NCI-H1694 treated with DMSO at 0.1 percent for 48 hours (cell line): ENCODE data around the gene MFSD11.
"Not testable (repeated sequence)": the region's sequence is repeated elsewhere in the genome, so short reads cannot be mapped to it uniquely, and the experiment has no call there.

Experiments used
- DNase-seq: peaks from one replicate; lab custom pipeline; 2025; lab: John Stamatoyannopoulos, UW

The MFSD11 gene

DNA sequence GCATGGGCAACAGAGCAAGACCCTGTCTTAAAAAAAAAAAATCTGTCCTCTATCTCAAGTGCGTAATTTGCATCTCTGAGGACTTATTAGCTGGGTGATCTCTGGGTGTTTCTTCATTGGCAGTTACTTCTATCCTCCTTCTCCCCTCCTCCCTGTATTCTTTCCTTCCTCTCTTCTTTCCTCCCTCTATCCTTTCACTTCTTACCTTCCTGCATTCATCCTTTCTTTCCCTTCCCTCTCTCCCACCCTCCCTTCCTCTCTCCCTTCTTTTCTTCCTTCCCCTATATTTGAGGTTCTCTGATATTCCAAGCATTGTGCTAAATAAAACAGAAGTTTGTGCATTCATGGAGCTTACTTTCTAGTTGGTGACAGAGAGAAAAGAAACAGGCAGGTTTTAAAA is 10.7 kb downstream of the MFSD11 start:
- DNase-seq = no peak

DNA sequence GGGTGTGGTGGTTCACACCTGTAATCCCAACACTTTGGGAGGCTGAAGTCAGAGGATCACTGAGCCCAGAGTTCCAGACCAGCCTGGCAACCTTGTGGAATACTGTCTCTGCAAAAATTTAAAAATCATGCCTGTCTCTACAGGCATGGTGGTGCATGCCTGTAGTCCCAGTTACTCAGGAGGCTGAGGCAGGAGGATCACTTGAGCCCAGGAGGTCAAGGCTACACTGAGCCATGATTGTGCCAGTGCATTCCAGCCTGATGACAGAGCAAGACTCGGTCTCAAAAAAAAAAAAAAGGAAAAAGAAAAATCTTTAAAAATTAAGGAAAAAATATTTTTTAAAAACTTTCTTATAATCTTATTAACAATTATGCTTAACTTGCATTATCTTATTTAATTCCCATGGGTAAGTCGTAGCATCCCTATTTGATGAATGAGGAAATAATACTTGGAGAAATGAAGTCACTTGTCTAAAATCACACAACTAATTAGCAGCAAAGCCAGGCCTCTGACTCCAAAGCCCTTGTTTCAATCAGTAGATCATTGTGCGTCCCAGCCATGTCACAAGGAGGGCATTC is 13.6 kb downstream of the MFSD11 start:
- no peak for DNase-seq

DNA sequence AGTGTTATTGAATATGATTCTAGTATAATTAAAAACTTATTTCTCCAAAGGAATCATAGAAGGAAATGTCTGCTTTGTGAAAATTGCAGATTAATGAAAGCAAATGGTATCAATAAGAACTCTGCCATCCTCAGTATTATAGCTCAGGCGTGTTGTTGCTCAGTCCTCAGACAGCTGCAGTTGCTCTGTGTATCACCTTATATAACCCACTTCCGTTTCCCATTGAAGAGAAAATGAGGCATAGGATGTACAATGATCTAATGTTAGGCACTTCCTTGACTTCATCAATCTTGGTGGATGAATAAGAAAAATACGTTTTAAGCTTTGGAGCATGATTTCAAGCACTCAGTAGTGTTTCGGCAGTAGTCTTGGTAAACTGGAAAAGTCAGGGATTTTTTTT is 14.1 kb downstream of the MFSD11 start:
- no peak for DNase-seq

DNA sequence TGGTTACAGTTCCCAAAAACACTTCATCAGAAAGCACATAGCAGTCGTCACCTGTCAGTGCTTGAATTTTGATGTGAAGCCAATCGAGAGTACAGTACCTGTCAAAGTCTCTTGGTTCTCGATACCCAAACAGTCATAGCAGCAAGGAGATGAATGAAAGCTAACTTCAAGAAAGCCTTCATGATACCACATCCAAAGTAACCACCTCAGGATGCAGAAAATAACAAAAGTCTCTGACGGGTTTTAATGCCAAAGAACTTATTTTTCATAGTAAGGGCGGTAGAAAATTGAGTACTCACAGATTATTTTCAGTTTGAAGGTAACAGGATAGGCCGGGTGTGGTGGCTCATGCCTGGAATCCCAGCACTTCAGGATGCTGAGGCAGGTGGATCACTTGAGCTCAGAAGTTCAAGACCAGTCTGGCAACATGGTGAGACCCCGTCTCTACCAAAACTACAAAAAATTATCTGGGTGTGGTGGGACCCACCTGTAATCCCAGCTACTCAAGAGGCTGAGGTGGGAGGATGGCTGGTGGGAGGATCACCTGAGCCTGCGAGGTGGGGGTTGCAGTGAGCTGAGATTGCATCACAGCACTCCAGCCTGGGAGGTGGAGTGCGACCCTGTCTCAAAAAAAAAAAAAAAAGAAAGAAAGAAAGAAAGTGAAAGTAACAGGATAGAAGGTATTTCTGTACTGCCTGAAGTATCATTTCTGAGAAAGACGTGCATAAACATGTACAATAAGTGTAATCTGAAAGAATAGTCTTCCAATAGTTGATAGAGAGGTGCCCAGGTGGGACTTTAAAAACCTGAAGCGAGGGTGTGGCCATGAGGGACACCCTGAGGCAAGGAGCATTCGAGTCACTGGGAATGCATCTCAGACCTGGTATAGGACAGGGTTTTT is 15.4 kb downstream of the MFSD11 start:
- no peak for DNase-seq

DNA sequence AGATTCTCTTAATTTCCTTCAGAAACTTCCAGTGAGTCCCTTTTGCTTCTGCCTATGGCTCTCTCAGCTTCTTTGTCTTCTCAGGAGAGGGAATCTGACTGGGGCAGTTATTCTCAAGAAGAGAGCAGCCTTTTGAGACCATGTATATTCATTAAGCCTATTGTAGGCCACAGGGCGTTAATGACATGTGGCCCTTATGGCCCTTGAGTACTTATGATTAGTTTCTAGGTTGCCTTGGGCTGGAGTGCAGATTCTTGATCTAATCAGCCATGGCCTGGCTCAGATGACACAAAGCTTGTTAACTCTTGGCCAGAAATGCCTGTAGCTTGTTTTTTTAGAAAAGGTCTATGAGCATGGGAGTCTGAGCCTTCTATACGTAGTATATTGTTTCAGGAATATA is 17.4 kb downstream of the MFSD11 start:
- DNase-seq = no peak

DNA sequence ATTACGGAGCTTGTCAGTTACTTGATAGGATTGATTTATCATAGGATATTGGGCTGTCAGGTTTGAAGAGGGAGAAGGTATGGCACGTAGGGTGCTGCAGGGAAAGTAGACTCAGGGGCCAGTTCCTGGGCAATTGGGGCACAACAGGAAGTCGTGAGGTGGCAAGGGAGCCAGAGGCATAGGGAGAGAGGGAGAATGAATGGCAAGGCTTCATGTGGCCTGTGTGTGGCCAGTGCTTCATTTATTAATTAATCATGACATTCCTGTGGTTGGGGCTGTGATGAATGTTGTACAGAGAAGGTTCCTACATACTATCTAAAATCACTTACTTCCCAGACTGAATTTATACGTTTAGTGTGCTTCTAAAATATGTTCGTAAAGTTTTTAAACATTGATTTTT is 19.3 kb downstream of the MFSD11 start:
- no peak for DNase-seq

DNA sequence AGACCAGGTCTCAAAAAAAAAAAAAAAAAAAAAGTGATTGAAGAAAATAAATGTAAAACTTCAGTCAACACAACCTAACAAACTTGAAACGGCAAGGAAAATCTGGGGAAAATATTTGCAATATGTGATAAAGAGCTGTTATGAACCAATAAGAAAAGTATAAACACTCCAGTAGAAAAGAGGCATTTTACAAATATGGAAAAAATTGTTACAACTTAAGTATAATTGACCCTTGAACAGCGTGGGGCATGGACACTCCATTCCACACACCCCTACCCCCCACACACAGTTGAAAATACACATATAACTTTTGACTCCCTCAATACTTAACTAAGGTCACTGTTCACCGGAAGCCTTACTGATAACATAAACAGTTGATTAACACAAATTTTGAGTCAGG is 20.7 kb downstream of the MFSD11 start:
- no peak for DNase-seq

DNA sequence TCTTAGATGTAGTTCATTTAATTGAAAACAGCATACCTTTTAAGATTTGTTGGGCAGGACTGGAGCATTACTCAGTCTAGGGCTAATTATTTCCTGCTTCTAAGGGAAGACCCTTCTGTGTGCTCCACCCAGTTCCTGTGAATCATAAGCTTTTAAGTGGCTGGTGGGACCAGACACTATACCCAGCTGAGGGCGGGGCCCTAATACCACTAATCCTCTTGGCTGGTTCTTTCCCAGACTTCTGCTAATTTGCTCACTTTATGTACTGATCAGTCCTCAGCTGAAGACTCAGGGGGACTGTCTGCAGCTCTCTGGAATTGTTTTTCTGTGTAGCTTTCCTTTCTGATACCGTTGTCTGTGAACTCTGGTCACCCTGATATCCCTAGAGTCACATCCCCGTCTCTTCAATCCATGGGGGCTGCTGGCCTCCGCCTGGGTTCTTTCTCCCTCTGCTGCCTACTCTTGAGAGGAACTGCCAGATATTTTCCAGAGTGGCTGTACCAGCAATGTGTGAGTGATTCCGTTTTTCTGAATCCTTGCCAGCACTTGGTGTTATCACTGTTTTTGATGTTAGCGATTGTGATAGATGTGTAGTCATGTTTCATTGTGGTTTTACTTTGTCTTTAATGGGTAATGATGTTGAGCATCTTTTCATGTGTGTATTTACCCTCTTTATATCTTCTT is 35.1 kb downstream of the MFSD11 start:
- DNase-seq = no peak

DNA sequence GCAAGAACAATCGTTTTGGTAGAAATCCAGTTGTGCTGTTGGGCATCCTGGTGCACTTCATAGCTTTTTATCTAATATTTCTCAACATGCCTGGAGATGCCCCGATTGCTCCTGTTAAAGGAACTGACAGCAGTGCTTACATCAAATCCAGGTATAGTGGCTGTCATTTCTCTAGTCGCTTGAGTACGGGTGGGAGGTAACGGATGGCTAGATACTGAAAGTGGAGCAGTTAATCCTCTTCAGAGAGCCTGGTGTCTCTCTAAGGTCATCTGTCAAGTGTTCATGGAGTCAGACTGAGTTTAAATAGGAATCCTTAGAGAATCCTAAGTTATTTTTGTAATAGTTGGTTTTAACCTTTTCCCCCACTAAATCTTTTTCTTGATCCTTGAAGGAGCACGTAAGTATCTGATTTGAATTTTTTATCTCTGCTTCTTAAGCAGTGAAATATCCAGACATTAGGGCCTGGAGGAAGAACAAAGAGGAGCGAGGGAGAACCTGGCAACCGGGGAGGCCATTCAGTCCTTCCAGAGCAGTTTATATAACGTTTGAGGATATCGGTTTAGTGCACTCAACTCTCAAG is 37.2 kb downstream of the MFSD11 start:
- DNase-seq = no peak

DNA sequence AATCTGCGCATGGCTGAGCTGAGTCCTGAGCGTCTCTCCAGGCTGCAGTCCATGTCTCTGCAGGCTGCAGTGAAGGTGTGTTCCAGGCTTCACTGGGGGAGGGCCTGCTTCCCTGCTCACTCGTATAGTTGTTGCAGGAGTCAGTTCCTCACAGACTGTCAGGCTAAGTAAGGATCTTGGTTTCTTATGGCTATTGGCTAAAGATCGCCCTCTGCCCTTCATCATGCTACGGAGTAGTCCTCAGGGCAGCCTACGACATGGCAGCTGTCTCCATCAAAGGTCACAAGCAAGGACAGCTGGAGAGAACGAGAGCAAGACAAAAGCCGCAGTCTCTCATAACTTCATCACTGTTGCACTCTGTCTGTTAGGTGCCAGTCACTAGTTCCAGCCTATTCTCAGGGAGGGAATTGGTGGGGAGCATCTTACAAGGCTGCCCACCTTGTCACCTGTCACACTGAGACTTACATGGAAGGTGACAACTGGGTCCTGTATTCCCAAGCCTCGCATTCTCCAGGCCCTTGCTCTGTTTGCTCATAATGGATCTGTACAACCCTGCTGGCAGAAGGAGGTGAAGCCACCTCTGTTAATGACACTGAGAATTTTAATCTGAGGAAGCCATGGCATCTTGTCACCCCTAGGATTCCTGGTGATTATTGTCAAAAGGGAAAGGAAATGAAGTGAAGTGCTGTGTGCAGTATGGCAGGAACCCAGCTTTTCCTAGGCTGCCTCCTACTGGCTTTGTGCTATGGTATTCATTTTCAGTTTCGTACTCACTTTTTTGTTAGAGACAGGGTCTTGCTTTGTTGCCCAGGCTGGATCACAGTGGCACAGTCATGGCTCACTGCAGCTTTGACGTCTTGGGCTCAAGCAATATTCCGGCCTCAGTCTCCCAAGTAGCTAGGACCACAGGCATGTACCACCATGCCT is 43.4 kb downstream of the MFSD11 start:
- DNase-seq = no peak

DNA sequence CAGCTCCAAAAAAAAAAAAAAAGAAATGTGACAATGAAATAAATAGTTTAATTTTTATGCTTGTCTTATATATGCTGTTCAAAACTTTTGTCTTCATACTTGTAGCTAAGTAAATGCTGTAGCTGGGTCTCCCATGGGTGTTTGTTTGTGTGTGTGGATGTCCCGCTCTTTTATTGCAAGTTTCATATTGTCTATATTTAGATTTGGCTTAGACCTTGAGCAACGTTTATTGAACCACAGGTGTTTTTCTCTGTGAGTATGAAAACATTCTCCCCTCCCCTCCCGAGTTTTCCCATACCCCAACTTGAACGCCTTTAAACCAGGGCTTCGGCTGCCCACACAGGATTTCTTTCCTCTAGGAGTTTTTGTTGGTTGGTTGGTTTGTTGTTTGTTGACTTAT is 45.2 kb downstream of the MFSD11 start:
- DNase-seq = no peak

DNA sequence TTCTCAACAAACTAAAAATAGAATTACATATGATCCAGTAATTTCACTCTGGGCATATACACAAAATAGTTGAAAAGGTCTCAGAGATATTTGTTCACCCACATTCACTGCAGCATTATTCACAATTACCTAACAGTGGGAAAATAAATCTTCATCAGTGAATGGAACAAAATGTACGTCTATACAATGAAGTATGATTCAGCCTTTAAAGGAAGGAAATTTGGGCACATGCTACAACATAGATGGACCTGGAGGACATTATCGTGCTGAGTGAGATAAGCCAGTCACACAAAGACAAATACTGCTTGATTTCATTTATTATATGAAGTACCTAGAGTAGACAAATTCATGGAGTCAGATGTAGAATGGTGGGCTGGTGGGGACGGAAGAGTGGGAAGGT is 47.0 kb downstream of the MFSD11 start:
- DNase-seq = no peak

DNA sequence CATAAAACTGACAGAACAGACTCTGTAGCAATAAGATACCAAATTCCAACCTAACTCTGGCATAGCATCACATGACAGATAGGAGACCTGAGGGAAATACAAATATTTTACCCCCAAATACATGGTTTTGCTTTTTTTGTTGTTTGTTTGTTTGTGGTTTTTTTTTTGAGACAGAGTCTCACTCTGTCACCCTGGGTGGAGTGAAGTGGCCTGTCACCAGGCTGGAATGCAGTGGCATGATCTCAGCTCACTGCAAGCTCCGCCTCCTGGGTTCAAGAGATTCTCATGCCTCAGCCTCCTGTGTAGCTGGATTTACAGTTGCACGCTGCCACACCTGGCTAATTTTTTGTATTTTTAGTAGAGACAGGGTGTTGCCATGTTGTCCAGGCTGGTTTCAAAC is 49.9 kb downstream of the MFSD11 start:
- not testable (repeated sequence) for DNase-seq

DNA sequence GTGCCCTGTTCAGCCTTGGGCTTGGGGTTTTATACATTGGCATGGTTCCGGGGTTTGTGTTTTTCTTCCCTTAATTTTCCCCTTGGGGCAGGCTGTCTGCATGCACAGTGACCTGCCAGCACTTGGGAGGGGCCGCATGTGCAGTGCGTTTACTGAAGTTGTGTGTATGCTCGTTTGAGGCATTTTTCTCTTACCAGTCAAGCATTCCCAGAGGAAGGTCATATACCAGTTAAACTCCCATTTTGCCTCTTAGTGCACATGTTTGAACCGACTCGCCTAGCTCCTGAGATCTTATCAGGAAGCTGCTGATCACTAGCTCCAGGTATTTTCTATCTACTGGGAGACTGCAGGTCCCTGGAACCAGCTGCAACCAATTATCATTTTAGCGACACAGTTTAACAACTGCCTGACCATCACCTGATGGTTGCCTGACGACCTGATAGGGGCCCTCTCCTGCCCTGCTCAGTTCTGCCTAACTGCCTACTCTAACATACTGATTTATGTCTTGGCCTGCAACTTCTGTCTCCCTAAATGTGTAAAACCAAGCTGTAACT is 51.4 kb downstream of the MFSD11 start:
- DNase-seq = no peak

DNA sequence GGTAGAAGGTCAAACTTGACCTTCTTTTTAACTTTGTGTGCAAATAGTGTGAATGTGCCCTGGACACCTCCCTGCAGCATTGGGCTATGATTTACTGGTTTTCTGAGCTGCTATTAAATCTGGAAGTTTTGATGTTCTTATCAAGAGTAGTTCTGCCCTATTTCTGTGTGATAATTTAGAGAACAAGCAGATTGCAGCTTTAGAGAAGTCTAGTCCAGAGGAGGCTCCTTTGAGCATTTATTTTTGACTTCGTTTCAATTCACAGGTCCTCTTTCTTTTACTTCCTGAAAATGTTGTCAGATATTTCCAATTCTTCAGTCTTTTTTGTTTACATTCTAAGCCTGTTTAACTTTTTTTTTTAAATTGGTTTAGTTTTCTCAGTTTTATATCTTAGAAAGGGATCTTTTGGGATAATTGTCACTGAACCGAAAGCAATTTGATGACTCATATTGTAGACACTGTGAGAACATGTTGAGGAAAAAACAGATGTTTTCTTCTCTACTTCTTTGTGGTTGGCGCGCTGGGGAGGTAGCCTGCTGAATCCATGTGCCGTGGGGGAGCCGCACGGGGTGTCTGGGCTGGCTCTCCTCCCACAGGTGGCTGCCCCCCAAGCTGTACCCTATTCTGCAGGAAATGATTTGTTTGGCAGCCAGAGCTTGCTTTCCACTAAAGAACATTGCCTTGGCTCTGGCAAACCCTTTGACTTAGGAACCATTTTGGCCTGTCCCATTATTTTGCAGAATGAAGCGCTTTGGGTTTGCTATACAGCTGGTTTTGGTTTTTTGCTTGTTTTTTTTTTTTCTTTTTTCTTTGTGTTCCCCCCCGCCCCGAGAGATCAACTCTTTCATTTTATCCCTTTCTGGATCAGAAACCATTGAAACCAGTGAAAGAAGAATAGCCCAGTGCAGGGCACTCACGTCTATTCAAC is 53.4 kb downstream of the MFSD11 start:
- peak; percentile 35 for DNase-seq

DNA sequence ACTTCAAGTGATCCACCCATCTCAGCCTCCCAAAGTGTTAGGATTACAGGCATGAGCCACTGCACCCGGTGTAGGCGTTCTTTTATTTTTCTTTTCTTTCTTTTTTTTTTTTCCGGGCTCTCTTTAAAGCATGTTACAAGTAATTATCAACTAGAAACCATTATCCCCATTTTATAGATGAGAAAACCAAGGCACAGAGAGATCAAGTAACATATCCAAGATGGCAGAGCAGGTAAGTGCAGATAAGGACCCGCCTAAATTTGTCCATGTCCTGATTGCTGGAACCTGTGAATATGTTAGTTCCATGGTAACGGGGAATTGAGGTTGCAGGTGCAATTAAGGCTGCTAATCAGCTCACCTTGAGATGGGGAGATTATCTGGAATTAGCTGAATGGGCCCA is 54.4 kb downstream of the MFSD11 start:
- no peak for DNase-seq

DNA sequence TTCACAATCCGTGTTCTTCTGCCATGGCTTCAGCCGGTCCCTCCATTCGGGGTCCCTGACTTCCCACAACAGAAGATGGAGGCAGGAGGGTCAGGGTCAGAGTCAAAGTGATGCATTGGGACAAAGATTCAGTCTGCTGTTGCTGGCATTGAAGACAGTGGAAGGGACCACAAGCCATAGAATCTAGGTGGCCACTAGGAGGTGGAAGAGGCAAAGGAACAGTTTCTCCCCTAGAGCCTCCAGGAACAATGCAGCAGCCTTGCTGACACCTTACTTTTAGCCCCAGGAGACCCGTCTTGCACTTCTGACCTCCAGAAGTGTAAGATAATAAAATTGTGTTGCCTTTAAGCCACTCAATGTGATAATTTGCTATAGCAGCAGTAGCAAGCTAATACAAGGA is 55.9 kb downstream of the MFSD11 start:
- DNase-seq = peak; percentile 40

DNA sequence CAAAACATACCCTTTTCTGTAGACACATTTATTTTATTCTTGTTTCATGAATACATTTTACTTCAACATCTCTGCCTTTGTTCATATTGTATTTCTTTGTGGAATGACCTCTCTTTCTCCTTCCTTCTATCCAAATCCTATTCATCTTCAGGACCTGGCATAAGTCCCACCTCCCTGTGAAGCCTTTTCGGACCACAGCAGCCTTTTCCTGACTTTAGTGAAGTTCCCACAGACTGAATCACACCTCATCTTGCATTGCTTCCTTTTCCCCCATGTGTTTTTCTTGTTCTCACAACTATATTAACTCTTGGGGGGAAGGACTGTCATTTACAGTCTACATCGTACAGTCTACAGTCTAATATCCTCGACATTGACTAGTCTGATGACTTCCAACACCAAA is 58.2 kb downstream of the MFSD11 start:
- DNase-seq = no peak

DNA sequence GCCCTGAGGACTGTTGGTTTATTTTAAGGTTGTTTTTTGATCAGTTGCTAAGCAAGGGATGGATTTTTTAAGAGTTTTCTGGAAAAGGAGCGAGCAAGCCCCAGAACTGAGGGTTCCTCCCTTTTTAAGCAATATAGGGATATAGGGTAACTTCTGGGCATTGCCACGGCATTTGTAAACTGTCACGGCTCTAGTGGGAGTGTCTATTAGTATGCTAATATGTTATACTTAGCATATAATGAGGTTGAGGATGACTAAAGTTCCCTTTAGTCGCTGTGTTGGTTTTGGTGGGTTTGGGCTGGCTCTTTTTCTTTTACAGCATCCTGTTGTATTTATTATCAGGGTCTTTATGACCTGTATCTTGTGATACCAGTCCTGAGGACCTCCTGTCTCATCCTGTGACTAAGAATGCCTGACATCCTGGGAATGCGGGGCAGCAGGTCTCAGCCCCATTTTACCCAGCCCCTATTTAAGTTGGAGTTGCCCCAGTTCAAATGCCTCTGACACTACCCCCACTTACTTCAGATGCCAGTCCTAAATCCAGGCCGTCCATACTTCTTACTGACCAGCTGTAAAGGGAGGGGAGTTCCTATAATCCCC is 59.4 kb downstream of the MFSD11 start:
- no peak for DNase-seq

DNA sequence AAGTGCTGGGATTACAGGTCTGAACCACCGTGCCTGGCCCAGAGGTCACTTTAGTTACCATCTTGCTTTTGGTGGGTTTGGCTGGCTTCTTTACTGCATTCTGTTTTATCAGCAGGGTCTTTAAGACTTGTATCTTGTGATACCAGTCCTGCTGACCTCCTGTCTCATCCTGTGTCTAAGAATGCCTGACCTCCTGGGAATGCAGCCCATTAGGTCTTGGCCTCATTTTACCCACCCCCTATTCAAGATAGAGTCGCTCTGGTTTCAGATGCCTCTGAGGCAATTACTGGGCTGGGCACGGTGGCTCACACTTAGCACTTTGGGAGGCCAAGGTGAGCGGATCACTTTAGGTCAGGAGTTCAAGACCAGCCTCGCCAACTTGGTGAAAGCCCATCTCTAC is 63.8 kb downstream of the MFSD11 start:
- no peak for DNase-seq
